Nephron (organoid): ENCODE results near the gene HEXB.
A peak's percentile ranks its signal among the peaks of the same experiment; 100 is the strongest.

Experiments
- H3K27ac Mint-ChIP-seq, 3 experiments: 2 replicates each; pipeline ENCODE4 v1.8.0; 2020; ENCODE audit warnings: mixed read lengths in 3 of 3, mild to moderate bottlenecking in 2 of 3, moderate library complexity in 1 of 3
- H3K27me3 Mint-ChIP-seq: 2 replicates; pipeline ENCODE4 v1.8.0; 2021; ENCODE audit warnings: low read depth, mild to moderate bottlenecking, moderate library complexity, mixed read lengths
- H3K36me3 Mint-ChIP-seq: 2 replicates; pipeline ENCODE4 v1.8.0; 2020; ENCODE audit warnings: low read depth, mixed read lengths
- H3K4me1 Mint-ChIP-seq: 2 replicates; pipeline ENCODE4 v1.8.0; 2020; ENCODE audit warnings: mixed read lengths
- H3K4me3 Mint-ChIP-seq, 3 experiments: 2 replicates each; pipeline ENCODE4 v1.8.0; 2020; ENCODE audit warnings: mild to moderate bottlenecking in 3 of 3, mixed read lengths in 3 of 3, moderate library complexity in 2 of 3
- H3K9me3 Mint-ChIP-seq: 2 replicates; pipeline ENCODE4 v1.8.0; 2020; ENCODE audit warnings: mixed read lengths
- TF ChIP-seq, protein P1 (sequence below), 3 experiments: fragments of 200-600 bp; sonication (generic); IDR thresholded peaks; one replicate each; pipeline ENCODE4 v1.5.0; 2021; ENCODE audit warnings: antibody characterized with exemption in 3 of 3; ENCODE audit not compliant: unreplicated experiment in 3 of 3

The HEXB gene

GRCh38 chr5:74767579-74767913, 82.5 kb downstream of the HEXB start:
- TF ChIP-seq, protein P1, sequence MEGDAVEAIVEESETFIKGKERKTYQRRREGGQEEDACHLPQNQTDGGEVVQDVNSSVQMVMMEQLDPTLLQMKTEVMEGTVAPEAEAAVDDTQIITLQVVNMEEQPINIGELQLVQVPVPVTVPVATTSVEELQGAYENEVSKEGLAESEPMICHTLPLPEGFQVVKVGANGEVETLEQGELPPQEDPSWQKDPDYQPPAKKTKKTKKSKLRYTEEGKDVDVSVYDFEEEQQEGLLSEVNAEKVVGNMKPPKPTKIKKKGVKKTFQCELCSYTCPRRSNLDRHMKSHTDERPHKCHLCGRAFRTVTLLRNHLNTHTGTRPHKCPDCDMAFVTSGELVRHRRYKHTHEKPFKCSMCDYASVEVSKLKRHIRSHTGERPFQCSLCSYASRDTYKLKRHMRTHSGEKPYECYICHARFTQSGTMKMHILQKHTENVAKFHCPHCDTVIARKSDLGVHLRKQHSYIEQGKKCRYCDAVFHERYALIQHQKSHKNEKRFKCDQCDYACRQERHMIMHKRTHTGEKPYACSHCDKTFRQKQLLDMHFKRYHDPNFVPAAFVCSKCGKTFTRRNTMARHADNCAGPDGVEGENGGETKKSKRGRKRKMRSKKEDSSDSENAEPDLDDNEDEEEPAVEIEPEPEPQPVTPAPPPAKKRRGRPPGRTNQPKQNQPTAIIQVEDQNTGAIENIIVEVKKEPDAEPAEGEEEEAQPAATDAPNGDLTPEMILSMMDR (IDR thresholded peaks at IDR 0.05; ENCODE audit: unreplicated experiment in 3 of 3), result no peak
- peak overlapping the region; percentile 93 to 99 (median 96) for H3K27ac Mint-ChIP-seq
- H3K36me3 Mint-ChIP-seq, result peaks cover 26% of the 10 kb centered on the region
- H3K4me1 Mint-ChIP-seq, result peaks cover 27% of the 10 kb centered on the region
- no peaks in the 10 kb centered on the region for H3K27me3 Mint-ChIP-seq
- peak overlapping the region; percentile 99 to 100 (median 100) for H3K4me3 Mint-ChIP-seq
- no peaks in the 10 kb centered on the region for H3K9me3 Mint-ChIP-seq
